Renal cortical epithelial cell (primary cell): ENCODE data around the gene KCNK16. TPM values are rescaled to one million over a fixed set of nuclear protein-coding genes. Genes with fewer than 3 reads are reported as not detected.

ENCODE experiments used
- DNase-seq: peaks from one replicate; pipeline ENCODE4 v3.0.0-alpha.2; 2011; ENCODE audit warnings: low read depth
- total RNA-seq: library from RNA; depleted of rRNA; stranded (reverse); fragments of >200 nt; gene quantifications from 2 replicates; pipeline ENCODE4 v1.2.3, GENCODE V29; 2014

The KCNK16 gene
- total RNA-seq, 1 donor from 2014 or later = not detected

DNA sequence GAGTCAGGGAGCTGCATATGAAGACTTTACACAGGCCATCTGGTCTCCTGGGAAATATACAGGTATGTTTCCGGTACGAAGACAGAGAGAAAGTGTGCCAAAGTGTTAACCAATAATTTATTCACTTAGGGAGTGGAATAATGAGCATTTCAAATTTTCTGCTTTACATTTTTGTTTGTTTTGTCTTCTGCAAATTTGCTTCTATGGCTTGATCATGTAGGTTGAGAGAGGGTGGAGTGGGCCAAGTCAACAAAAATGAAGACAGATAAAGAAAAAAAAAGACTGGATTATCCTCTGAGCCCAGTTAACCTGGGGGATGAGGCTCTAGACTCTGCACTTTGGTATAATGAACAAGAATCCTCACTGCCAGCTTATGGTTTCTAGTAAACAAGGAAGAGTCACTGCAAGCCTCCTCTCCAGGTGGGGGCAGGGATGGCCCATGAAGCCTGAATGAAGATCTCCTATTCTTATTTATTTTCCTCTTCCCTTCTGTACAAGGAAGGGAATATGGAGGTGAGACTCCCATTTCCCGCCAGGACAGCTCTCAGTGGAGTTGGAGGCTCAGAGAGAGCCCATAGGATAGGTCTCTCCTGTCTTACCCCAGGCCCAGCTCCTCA, 46.0 kb downstream of the KCNK16 start:
- no peak for DNase-seq

- no peak for DNase-seq
Observed at GRCh38 chr6:39274903-39275302, 47.6 kb downstream of the KCNK16 start.

- no peak for DNase-seq
Observed at GRCh38 chr6:39274471-39274870, 48.0 kb downstream of the KCNK16 start.

DNA sequence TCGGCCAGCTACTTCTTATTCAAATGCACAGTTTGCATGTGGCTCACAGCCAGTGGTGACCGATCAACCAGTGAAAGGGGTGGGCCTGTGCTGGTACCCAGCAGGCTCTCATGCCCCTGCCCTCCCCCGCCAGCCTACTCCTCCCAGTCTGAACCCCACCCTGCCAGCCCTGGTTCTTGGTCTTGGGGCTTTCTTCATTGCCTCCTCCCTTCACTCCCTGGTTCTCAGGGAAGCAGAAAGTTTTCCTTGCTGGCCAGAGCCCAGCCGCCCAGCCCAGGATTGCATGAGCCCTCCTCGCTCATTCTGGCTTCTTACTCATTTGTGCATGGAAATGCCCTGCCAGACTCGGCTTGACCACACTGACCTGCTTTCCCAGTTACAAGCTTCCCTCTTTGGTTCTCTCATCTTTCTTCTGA, 49.1 kb downstream of the KCNK16 start:
- peak; percentile 92 for DNase-seq

GRCh38 chr6:39269961-39270360, 52.5 kb downstream of the KCNK16 start:
- DNase-seq = no peak

DNA sequence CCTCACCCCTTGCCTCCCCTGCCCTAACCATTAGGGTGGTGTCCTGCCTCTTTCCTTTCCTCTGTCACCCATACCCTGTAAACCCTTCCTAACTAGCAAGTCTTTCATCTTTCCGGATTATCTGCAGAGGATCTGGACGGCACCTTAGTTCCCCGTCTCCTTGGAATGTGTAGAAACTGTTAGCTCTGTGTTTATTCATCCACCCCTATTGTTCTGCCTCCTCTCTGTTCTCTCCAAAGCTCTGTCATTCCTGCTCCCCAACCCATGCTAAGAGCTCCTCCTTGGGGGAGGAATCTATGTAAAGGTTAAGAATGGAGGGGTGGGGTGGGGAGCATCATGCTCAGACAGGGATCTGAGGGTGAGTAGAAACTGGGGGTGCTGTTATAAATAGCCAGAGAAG, 53.8 kb downstream of the KCNK16 start:
- no peak for DNase-seq

DNA sequence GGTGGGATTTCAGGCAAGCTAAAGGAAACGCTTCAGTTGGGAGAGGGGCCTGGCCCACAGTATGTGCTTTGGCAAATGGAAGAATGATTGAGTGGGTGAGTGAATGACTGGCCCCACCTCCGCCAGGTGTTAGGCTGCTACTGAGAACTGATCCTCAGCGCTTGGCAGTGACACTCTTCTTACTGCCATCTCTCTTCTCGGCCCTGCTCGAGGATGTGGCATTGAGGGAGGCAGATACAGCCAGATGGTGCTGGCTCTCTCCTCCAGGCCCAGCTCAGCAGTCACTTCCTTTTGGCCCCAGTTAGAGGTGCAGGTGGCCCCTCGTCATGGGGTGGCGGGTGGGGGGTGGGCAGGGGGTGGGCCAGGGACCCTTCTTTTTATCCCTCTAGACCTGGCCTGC, 54.3 kb downstream of the KCNK16 start:
- DNase-seq = no peak

- DNase-seq = no peak
Observed at GRCh38 chr6:39266782-39267355, 55.6 kb downstream of the KCNK16 start.

DNA sequence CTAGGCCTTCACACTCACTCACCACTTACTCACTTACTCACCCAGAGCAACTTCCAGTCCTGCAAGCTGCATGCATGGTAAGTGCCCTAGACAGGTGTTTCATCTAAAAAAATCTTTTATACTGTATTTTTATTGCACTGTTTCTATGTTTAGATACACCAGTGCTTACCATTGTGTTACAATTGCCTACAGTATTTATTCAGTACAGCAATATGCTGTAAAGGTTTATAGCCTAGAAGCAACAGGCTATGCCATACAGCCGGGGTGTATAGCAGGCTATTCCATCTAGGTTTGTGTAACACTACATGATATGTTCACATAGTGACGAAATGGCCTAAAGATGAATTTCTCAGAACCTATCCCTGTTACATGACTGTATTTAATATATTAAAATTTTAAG, 56.1 kb downstream of the KCNK16 start:
- DNase-seq = no peak

Other genes starting within 250 kb of the KCNK16 start
- 15.5 and 19.0 TPM in 2 replicates for gene SAYSD1, start 207.5 kb downstream of the KCNK16 start, total RNA-seq
- 2.3 and 2.9 TPM in 2 replicates for gene KCNK5, start 93.2 kb downstream of the KCNK16 start, total RNA-seq
- gene KCNK17, start 8.3 kb downstream of the KCNK16 start, total RNA-seq = not detected in 2 replicates